NOMO-1 (cell line): ENCODE measurements around the gene PPP1R3D.
"Not testable (repeated sequence)": the region's sequence is repeated elsewhere in the genome, so short reads cannot be mapped to it uniquely, and the experiment has no call there.

Experiments
- DNase-seq, 2 experiments: peaks; one replicate each; lab custom pipeline; 2025; ENCODE audit not compliant: unreplicated experiment in 2 of 2; lab: John Stamatoyannopoulos, UW

PPP1R3D gene, protein sequence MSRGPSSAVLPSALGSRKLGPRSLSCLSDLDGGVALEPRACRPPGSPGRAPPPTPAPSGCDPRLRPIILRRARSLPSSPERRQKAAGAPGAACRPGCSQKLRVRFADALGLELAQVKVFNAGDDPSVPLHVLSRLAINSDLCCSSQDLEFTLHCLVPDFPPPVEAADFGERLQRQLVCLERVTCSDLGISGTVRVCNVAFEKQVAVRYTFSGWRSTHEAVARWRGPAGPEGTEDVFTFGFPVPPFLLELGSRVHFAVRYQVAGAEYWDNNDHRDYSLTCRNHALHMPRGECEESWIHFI

DNA sequence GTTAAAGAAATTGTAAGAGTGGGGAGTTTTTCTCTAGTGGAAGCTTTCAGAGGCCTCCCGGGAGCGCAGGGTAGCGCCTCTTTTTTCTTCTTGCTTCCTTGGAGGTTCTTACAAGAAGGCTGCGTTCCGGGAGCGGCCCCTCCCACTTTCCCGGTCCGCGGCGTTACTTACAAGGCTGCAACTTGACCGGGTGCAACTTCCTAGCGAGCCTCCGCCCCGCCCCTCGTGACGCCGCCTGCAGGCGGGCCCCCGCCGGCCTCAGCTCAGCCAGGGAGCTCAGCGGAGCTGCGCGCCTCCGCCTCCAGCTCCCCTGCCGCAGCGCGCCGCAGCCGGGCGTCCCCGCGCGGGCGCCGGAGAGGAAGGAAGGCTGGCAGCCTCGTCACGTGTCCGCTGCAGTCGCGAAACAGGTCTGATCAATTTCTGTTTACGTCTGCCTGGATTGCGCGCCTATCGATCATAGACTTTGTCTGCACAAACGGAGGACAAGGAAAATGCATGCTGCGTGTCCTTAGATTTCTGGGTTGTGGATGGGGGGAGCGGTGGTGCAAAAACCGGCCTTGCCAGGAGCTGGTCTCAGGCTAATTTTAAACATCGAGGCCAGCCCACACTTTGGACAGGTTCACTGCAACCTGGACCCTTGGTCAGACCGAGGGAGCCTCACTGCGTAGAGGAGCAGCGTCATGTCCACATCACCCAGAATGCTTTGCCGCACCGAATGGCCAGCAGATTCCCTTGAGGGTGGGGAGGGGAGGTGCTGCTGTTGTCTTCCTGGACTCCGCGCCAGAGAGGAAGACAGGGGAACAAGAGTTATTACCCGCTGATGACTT lies at the start of gene PPP1R3D, which contains the start of gene FAM217B:
PPP1R3D (minus strand) TSS at position 177 of the 827 bp plus-strand sequence. CDS start 374 bp downstream, outside the sequence.
FAM217B (plus strand) TSS at position 261 of the 827 bp plus-strand sequence. CDS start 3,555 bp downstream, outside the sequence.
- DNase-seq: peak; percentile 87 to 94

DNA sequence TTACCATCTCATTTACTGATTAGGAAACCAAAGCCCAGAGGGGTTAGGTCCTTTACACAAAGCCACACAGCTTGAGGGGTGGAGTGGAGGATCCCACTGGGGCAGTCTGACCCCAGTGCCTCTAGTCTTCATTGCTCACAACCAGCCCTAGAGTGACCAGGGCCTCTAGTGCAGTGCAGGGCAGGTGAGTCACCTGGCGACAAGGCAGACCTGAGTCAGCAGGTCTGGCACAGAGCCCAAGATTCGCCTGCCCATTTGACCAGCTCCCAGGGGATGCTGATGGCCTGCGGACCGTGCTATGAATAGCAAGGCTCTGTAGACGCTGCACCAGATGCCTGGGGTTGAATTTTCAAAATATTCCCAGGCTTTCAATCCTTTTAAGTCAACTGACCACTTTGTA lies 48.0 kb upstream of the PPP1R3D start:
- no peak for DNase-seq

DNA sequence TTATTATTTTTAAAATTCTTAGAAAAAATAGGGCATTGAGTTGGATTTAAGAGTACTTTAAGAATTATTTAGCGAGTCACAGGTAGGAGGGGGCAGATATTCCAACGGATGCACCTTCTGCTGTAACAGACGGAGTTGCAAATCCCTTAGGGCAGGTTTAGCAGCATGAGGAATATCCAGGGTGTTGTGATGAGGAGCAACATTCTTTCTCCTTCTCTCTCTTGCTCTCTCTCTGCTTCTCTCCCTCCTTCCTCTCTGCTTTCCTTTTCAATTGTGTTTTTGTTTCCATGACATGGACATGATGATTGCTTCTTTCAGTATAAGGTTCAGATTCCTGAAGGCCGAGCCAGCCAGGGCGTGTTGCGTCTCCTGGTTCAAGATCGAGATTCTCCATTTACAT lies 47.0 kb upstream of the PPP1R3D start:
- DNase-seq: no peak

DNA sequence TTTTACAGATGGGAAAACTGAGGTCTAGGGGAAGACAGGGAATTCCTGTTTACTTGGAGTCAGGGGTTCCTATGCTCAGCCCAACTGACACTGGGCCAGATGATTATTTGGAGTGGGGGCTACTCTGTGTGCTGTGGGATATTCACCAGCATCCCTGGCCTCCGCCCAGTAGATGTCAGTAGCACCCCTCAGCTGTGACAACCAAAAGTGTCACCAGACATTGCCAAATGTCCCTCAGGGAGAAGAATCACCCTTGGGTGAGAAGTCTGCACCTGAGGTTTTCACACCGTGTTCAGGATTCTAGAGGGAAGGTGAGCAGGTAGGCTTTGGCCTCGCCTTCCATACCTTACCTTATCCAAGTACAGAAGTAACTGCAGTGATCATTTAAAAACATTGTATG lies 45.8 kb upstream of the PPP1R3D start:
- no peak for DNase-seq

DNA sequence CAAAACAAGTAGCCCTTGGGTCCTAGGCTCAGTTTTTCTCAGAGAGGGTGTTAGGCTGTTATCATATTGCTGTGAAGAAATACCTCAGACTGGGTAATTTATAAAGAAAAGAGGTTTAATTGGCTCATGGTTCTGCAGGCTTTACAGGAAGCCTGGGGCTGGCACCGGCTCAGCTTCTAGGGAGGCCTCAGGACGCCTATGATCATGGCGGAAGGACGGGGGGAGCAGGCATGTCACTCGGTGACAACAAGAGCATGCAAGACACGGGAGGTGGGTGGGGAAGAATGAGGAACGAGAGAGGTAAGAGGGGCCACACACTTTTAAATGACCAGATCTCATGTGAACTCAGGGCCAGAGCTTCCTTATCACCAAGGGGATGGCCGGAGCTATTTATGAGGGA lies 45.1 kb upstream of the PPP1R3D start:
- DNase-seq: no peak

DNA sequence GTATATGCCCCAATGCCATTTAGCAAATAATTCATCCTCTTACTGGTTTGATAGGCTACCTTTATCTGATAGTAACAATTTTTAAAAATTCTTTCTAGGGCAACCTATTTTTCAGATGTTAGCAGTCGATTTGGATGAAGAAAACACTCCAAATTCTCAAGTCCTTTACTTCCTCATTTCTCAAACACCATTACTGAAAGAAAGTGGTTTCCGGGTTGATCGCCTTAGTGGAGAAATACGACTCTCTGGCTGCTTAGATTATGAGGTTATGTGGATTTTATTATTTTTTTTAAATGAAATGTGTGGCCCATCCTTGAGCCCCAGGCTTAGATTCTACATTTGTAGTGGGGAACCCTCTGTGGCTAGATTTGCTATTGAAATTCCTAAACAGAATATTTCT lies 44.4 kb upstream of the PPP1R3D start:
- peak; percentile 60 to 82 for DNase-seq

DNA sequence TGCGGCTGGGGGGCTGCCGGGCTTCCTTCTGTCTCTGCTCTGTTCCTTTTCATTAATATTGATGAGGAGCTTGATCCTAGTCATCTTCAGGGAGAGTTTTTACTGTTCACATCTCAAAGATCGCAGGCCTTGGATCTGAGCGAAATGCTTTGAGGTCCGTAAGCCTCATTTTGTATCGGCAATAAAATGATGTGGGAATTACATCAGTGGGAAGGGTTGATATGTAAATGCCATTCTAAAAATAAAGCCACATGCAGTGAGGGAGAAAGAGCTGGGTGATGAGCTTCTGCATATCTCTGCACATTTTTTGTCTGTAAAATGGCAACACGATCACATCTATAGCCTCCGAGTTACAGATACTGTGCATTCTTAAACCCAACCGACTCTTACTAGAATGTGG lies 43.0 kb upstream of the PPP1R3D start:
- no peak for DNase-seq

DNA sequence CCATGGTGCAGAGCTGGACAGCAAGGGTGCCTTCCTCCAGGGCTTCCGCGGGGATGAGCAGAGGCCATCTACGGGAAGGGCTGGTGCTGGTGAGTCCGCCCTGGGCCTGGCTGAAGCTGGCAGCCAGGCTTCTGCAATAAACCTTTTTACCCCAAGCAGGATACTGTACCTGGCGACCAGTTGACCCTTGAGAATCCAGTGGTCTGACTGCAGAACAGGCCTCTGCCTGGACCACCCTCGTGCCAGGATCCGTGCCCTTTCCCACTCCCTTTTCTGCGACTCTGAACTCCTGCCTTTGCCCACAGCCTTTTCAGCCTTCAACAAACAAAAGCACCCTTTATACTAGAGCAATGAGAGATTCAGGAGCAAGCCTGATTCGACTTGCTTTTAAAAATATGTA lies 37.0 kb upstream of the PPP1R3D start:
- no peak for DNase-seq

DNA sequence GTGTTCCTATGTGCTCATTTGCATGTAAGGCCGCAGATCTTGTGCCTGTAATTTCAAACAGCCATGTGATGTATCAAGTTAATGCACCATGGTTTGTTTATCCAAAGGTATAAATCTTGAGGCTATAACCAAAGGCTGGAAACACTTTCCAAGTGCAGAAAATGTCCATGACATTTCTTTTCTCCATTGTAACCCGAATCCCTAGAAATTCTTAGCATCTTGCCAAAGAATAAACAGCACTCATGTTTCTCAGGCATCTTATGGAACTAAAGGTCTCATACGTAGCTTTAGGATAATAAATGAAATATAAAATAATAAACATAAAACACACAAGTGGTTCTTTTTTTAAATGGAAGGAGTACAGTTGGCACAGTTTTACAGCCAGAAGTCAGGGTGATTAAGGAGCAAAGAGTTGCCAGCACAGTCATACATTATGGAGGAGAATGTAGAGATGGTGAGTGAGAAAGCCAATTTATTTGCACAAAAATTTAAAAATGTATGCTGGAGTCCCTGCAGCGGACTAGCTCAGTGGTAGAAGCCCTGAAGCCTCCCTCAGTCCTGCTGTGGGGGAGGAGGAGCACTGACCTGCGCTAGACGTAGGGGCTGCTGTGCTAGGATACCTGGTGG lies 36.2 kb upstream of the PPP1R3D start:
- DNase-seq: no peak

DNA sequence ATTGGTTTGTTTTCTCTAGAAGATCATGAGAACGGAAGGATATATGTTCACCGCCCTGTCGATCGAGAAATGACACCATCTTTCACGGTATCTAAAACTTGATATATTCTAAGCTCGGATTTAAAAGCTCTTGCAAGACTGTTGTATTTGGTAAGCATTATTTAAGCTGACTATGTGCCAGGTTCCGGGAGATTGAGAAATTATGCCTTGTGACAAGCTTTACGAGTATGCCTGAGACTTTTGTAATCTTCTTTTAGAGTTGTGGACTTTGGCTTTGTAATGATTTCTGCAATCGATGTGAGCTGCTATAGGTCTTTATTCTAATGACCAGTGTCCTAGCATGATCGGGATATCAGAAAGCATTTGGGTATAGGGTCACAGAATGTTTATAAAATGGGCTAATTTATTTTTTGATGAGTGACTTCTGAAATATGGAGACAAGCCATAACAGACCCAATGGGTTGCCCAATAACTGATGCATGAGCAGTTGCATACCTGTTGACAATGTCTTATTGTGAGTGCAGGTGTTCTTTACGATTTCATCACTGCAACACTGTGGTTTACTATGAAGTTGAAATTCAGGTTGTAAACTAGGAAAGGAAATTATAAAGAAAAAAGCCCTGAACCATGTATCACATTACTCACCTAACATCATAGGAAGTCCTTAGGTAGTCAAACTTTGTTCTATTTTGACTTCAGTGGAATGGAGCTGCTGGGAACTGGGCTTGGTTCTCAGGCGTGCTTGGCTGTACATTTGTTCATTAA lies 32.1 kb upstream of the PPP1R3D start:
- peak in 1 of 2 experiments; percentile 34 for DNase-seq

DNA sequence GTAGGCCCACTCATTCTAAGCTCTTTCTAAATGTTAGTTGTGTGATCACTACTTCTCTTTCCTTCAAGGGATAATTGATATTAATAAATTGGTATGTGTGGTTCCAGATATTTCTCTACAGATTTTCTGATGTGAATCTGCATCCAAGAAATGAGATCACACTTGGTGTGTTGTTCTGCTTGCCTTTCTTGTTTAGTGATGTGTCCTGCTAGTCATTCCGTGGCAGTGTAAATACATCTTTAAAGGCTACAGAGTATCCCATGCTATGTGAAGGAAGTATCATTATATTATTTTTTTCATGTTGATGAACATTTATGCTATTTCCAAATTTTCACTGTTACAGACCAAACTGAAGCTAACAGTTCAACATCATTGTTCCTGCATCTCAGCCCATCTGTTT lies 31.3 kb upstream of the PPP1R3D start:
- no peak for DNase-seq

DNA sequence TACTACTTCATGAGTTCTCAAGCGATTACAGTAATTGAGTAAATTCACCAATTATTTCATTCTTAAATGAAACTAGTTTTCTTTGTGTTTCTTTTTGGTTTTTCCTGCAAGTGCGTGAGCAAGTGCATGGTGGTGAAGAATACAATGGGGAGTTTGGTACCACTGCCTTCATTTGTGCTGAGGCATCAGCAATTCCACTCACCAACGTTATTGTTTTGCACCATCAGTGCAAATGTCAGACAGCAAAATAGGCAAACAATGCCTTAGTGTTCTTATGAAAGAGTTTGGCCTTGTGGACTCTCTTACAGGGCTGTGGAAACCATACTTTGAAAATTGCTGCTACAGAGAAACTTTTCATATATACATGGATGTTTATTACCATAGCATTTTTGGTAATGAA lies 26.3 kb upstream of the PPP1R3D start:
- no peak for DNase-seq

DNA sequence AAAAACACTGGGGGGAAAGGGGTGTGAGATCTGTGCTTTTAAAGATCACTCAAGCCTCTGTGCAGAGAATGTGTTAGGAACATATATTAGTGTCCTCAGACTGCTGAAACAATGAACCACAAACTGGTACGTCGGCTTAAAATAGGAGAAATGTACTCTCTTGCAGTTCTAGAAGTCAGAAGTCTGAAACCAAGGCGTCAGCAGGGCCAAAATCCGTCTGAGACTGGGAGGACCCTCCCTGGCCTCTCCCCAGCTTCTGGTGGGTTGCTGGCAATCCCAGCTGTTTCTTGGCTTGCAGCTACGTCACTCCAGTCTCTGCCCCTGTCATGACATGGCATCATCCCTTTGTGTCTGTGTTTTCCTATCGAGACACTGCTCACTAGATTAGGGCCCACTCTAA lies 22.1 kb upstream of the PPP1R3D start:
- DNase-seq: no peak

DNA sequence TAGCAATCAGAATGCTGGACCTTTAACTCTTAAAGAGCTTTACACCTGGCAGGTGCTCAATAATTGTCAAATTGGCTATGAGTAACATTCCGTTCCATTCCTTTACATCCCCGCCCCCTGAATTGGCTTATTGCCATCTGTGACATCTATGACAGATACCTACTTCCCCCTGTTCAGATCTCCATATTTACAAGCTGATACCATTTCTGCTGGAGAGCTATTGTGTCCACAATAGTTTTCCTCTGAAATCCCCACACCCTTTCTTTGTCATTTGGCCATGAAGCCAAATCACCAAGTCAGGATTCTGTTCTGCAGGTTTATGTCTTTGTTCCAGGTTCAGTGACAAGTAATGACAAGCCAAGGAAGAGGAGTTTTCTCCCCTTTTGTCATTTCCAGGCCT lies 21.3 kb upstream of the PPP1R3D start:
- no peak for DNase-seq

DNA sequence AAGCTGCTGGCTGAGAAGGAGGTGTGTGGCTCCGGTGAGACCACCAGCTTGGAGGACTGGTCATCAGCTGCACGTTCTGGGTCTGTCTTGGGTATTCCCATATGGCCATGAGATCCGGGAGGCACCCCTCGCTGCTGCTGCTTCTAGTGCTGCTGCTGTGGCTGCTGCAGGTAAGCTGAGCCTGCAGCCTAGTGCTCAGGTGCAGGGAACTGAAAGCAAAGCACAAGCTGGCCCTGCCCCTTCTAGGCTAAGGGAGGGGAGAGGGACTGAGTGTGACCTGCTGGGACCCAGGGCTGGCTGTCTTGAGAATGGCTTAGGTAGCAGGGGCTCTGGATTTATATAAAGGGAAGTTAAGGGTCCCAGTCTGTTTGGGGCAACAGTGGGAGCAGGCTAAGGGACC lies 18.5 kb upstream of the PPP1R3D start:
- DNase-seq: no peak

DNA sequence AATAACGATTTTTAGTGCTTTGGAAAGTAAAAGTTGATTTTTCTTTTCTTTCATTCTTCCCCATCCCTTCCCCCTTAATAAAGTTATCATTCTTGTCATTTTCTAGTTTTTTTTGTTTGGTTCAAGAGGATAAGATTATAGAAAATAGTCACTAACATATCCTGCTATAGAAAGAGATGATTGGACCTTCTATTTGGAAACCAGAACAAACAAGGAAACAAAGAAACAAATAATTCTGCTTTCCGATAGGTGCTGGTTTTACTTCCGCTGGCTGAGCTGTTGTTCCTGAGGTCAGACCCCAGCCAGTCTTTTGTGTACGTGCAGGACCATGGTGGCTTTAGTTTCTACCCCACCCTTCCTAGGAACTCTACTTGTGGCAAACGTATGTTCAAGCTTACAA lies 18.0 kb upstream of the PPP1R3D start, which contains the start of gene CDH26:
CDH26 (plus strand) TSS at position 301 of the 400 bp plus-strand sequence. CDS start 304 bp downstream, outside the sequence.
- no peak for DNase-seq

DNA sequence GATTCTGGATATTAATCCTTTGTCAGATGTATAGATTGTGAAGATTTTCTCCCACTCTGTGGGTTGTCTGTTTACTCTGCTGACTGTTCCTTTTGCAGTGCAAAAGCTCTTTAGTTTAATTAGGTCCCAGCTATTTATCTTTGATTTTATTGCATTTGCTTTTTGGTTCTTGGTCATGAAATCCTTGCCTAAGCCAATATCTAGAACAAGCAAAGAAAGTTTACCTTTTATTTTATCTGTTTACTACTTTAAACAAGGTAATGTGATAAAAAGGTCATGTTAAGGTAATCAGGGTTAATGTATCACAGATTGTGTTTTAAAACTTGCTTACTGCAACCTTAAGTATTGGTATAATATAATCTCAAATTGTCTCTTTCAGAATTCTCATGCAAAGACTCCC lies 17.5 kb upstream of the PPP1R3D start:
- not testable (repeated sequence) for DNase-seq

DNA sequence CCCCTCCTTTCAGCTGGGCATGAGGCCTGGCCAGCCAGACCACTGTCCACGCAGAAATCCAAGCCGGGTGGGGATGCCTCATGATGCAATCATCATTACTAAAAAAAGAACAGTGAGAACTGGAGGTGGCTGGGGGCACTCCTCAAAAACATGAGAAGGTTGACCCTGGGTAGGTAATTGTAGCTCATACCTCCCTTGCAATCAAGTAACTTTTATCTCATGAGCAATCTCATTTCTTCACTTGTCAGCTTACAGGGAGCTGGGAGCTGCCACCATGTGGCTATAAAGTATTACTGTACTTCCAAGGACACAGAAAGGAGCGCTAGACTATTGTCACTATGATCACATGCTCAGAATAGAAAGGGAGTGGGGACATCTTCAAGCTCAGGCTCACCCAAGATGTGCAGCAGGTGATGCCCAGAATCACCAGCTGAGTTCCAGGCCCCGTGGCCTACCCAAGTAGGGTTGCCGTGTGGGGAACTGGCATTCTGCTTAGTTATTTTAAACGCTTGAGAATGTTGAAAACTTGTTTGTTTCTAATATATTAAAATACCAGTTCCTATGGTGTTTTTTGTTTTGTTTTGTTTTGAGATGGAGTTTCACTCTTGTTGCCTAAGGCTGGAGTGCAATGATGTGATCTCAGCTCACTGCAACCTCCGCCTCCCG lies 15.2 kb upstream of the PPP1R3D start:
- peak; percentile 23 to 63 for DNase-seq

DNA sequence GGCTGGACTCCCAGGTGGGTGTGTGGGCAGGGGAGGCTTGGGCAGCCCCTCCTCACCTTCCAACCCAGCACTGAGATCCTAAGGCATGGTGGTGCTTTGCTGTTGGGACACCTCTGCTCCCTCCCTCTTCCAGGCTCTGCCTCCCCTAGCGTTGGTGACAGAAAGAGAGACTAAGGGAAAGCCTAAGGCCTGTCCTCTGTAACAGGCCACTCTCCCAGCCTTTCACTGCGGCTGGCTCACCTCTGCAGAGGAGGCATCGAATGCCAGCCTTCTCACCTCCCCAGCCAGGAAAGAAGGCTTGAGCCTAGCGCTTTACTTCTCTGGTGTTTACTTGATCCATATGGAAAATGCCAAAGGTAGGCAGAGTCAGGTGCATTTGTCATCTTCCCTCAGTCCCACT lies 14.6 kb upstream of the PPP1R3D start:
- DNase-seq: no peak

DNA sequence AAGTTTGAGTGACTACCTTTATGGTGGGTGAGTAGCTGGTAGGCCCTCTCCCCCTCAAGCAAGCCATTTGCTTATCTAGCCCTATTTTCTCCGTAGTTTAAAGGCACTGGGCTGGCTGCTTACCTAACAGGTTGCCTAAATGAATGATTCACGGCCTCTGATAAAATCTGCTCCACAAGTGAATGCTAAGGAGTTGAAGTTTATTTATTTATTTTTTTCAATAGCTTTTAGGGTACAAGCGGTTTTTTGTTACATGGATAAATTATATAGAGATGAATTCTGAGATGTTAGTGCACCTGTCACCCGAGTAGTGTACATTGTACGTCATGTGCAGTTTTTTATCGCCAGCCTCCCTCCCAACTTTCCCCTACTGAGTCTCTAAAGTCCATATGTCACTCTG lies 9.8 kb upstream of the PPP1R3D start:
- DNase-seq: no peak
